HCT116 (cell line): ENCODE data around the gene ARMH3. TPM values are rescaled to one million over a fixed set of nuclear protein-coding genes. Genes with fewer than 3 reads are reported as not detected.

Experiments
- ATAC-seq: fragments of 200-7000 bp; cut with Tn5 transposase; 2 replicates; pipeline ENCODE4 v1.9.1; 2020; ENCODE audit warnings: mild to moderate bottlenecking, moderate library complexity
- BruUV-seq: library from RNA; stranded (reverse); fragments of 400-500 nt; replicated peaks from 2 replicates; lab custom pipeline; 2021; lab: Mats Ljungman, UMichigan
- CTCF ChIA-PET: fragments of 300-600 bp; sonication (Branson Sonifier 250); formaldehyde crosslinking; loops from one replicate; lab custom pipeline; 2021; ENCODE audit warnings: antibody characterized with exemption; lab: Charles Lee
- POLR2A ChIA-PET: fragments of 300-600, 350-600 bp; sonication (Branson Sonifier 250); formaldehyde crosslinking; loops from one replicate; lab custom pipeline; 2021; ENCODE audit warnings: antibody characterized with exemption; lab: Charles Lee
- RAD21 ChIA-PET, 2 experiments: fragments of 300-600 bp; sonication (Branson Sonifier 250); formaldehyde crosslinking; loops; one replicate each; lab custom pipeline; 2023; ENCODE audit warnings: low total read pairs in 2 of 2; ENCODE audit not compliant: uncharacterized antibody in 2 of 2, unreplicated experiment in 2 of 2, low non-redundant PET in 1 of 2; lab: Charles Lee
- DNase-seq: peaks from one replicate; pipeline ENCODE4 v3.0.0-alpha.2; 2010; ENCODE audit warnings: low read depth, low spot score
- H2AFZ ChIP-seq: fragments of 200-600 bp; shearing (Covaris generic), sonication (generic); 2 replicates; pipeline ENCODE4 v1.6.1; 2017; ENCODE audit warnings: low read depth, mixed run types, mixed read lengths, antibody characterized with exemption, low read length; ENCODE audit not compliant: poor library complexity, severe bottlenecking
- H3K27ac ChIP-seq: 2 replicates; pipeline ENCODE4 v1.5.1; 2012; ENCODE audit warnings: low read depth, low read length
- H3K27me3 ChIP-seq: fragments of 200-600 bp; sonication (generic); 2 replicates; pipeline ENCODE4 v1.6.1; 2016; ENCODE audit warnings: mixed run types, low read length, mixed read lengths; ENCODE audit not compliant: insufficient read depth
- H3K36me3 ChIP-seq, 2 experiments: fragments of 200-500 bp in 1 of 2; fragments of 200-600 bp in 1 of 2; sonication (Bioruptor generic) in 1 of 2; sonication (generic) in 1 of 2; 2 replicates each; pipeline versions ENCODE4 v1.5.1 to v1.6.1; 2014 to 2016; ENCODE audit warnings: low read length in 2 of 2, inconsistent platforms in 1 of 2, mixed read lengths in 1 of 2, mixed run types in 1 of 2; ENCODE audit not compliant: insufficient read depth in 2 of 2, control insufficient read depth in 1 of 2
- H3K4me1 ChIP-seq, 2 experiments: fragments of 200-600 bp in 1 of 2; sonication (generic) in 1 of 2; 2 replicates each; pipeline versions ENCODE4 v1.5.1 to v1.6.1; 2012 to 2017; ENCODE audit warnings: low read length in 2 of 2, inconsistent platforms in 1 of 2, mild to moderate bottlenecking in 1 of 2, mixed read lengths in 1 of 2, mixed run types in 1 of 2, moderate library complexity in 1 of 2; ENCODE audit not compliant: insufficient read depth in 2 of 2, control insufficient read depth in 1 of 2
- H3K4me2 ChIP-seq: fragments of 200-600 bp; sonication (generic); 2 replicates; pipeline ENCODE4 v1.6.1; 2017; ENCODE audit warnings: mixed run types, low read length, mixed read lengths
- H3K4me3 ChIP-seq, 2 experiments: fragments of 200-600 bp in 1 of 2; sonication (generic) in 1 of 2; replicated peaks in 1 of 2; 2 replicates each; pipeline ENCODE4 v1.5.1; 2011 to 2016; ENCODE audit warnings: low read length in 2 of 2, control low read depth in 1 of 2, low read depth in 1 of 2, mild to moderate bottlenecking in 1 of 2, mixed read lengths in 1 of 2, mixed run types in 1 of 2
- H3K79me2 ChIP-seq: fragments of 200-600 bp; sonication (generic); 2 replicates; pipeline ENCODE4 v1.6.1; 2017; ENCODE audit warnings: mild to moderate bottlenecking, mixed run types, low read length, moderate library complexity, mixed read lengths; ENCODE audit not compliant: insufficient read depth
- H3K9ac ChIP-seq: fragments of 200-600 bp; sonication (generic); 2 replicates; pipeline ENCODE4 v1.6.1; 2016; ENCODE audit warnings: low read length, mixed read lengths
- H3K9me2 ChIP-seq: fragments of 200-600 bp; sonication (generic), shearing (Covaris generic); 2 replicates; pipeline ENCODE4 v1.6.1; 2017; ENCODE audit warnings: mixed run types, mild to moderate bottlenecking, moderate library complexity; ENCODE audit not compliant: insufficient read depth
- H3K9me3 ChIP-seq, 2 experiments: fragments of 200-500 bp in 1 of 2; fragments of 200-600 bp in 1 of 2; sonication (Bioruptor generic) in 1 of 2; sonication (generic) in 1 of 2; 2 replicates each; pipeline ENCODE4 v1.6.1; 2014 to 2017; ENCODE audit warnings: low read length in 2 of 2, mixed read lengths in 2 of 2, inconsistent platforms in 1 of 2, low read depth in 1 of 2, mild to moderate bottlenecking in 1 of 2, mixed run types in 1 of 2, moderate library complexity in 1 of 2; ENCODE audit not compliant: control insufficient read depth in 1 of 2, insufficient read depth in 1 of 2
- H4K20me1 ChIP-seq: fragments of 200-600 bp; sonication (generic), shearing (Covaris generic); 2 replicates; pipeline ENCODE4 v1.6.1; 2017; ENCODE audit warnings: mixed run types, mild to moderate bottlenecking, moderate library complexity; ENCODE audit not compliant: insufficient read depth
- CBX3 ChIP-seq: IDR thresholded peaks from 2 replicates; pipeline ENCODE4 v1.6.1; 2012; ENCODE audit warnings: low read depth
- CEBPB ChIP-seq: IDR thresholded peaks from 2 replicates; pipeline ENCODE4 v1.6.1; 2012; ENCODE audit warnings: low read depth
- EGR1 ChIP-seq: IDR thresholded peaks from 2 replicates; pipeline ENCODE4 v1.6.1; 2012; ENCODE audit warnings: low read depth
- ELF1 ChIP-seq: IDR thresholded peaks from 2 replicates; pipeline ENCODE4 v1.6.1; 2012; ENCODE audit warnings: low read depth, borderline replicate concordance
- EZH2phosphoT487 ChIP-seq: fragments of 200-600 bp; IDR thresholded peaks from 2 replicates; pipeline ENCODE4 v1.6.1; 2018; ENCODE audit warnings: antibody characterized with exemption, borderline replicate concordance
- JUND ChIP-seq: IDR thresholded peaks from 2 replicates; pipeline ENCODE4 v1.6.1; 2012
- POLR2A ChIP-seq: IDR thresholded peaks from 2 replicates; pipeline ENCODE4 v1.7.0; 2011; ENCODE audit warnings: borderline replicate concordance; ENCODE audit not compliant: insufficient read depth, insufficient read length; ENCODE audit errors: extremely low read depth
- POLR2AphosphoS5 ChIP-seq: IDR thresholded peaks from 2 replicates; pipeline ENCODE4 v1.6.1; 2011; ENCODE audit warnings: mild to moderate bottlenecking, low read depth, low read length, moderate library complexity
- RAD21 ChIP-seq: IDR thresholded peaks from 2 replicates; pipeline ENCODE4 v1.6.1; 2012; ENCODE audit warnings: low read depth, mild to moderate bottlenecking
- REST ChIP-seq: IDR thresholded peaks from 2 replicates; pipeline ENCODE4 v1.6.1; 2012; ENCODE audit warnings: low read depth
- SP1 ChIP-seq: IDR thresholded peaks from 2 replicates; pipeline ENCODE4 v1.6.1; 2012; ENCODE audit warnings: low read depth
- SRF ChIP-seq: IDR thresholded peaks from 2 replicates; pipeline ENCODE4 v1.6.1; 2012; ENCODE audit warnings: low read depth
- TCF7L2 ChIP-seq: IDR thresholded peaks from 2 replicates; pipeline ENCODE4 v1.7.0; 2011; ENCODE audit warnings: borderline replicate concordance, inconsistent platforms; ENCODE audit not compliant: insufficient read depth, insufficient read length; ENCODE audit errors: extremely low read depth
- ZFX ChIP-seq: fragments of 450-650 bp; IDR thresholded peaks from 2 replicates; pipeline ENCODE4 v1.6.1; 2017
- intact Hi-C: fragments of 100-400 bp; cut with micrococcal nuclease; formaldehyde crosslinking; loops from 2 replicates; pipeline ENCODE4 v1.10.0; 2022
- total RNA-seq: library from RNA; stranded (reverse); gene quantifications from one replicate; pipeline ENCODE4 v1.2.1, GENCODE V29; 2021; ENCODE audit not compliant: unreplicated experiment
- TF ChIP-seq, protein P1 (sequence below): IDR thresholded peaks from 2 replicates; pipeline ENCODE4 v1.6.1; 2012

ARMH3 gene
- total RNA-seq, 1 experiment from 2014 or later, result 30.4 TPM

DNA sequence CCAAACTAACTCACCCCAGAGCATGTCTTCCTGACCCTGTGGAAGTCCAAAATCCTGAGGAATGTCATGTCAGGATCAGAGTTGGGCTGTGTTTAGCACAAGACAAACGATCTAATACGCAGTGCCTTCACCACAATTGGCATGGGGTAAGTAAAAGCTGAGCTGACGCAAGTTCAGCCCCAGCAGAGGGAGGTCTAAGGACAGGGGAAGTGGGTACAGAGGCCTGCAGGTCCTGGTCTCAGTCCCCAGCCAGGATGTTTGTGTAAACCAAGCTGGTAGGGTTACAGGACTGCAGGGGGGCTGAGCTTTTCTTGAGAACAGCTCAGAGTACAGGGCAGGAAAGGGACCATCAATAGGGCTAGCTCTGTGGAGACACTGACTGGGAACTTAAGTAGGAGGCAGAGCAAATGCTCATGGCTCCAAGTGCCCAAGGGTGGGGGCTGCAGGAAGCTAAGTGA is 207.1 kb downstream of the ARMH3 start:
- Histone ChIP-seq H3K4me3 (no peak overlapping the region), H3K9me3 (no peaks in the 10 kb centered on the region), H3K9ac (no peak overlapping the region), H2AFZ (no peak overlapping the region), H3K4me1 (peaks cover 0 to 7% of the 10 kb centered on the region in 2 experiments; a peak in 1 of 4 replicates), H3K27me3 (no peaks in the 10 kb centered on the region), H3K27ac (no peak overlapping the region), H3K36me3 (no peaks in the 10 kb centered on the region; a peak in 1 of 4 replicates), H3K4me2 (no peak overlapping the region), H3K9me2 (no peaks in the 10 kb centered on the region), H4K20me1 (no peaks in the 10 kb centered on the region), H3K79me2 (no peaks in the 10 kb centered on the region)
- TF ChIP-seq EZH2phosphoT487 (no peak), ZFX (no peak), POLR2AphosphoS5 (no peak), SRF (no peak), REST (no peak), ELF1 (no peak), CBX3 (no peak), JUND (no peak), SP1 (no peak), CEBPB (no peak), POLR2A (no peak), EGR1 (no peak), TCF7L2 (no peak), RAD21 (no peak)
- TF ChIP-seq, protein P1, sequence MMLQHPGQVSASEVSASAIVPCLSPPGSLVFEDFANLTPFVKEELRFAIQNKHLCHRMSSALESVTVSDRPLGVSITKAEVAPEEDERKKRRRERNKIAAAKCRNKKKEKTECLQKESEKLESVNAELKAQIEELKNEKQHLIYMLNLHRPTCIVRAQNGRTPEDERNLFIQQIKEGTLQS, result no peak
- CTCF ChIA-PET, result interaction anchor here (1.0 to 6.3 kb wide), 3 partner anchors 8 to 161 kb away, joined by 4 to 41 read pairs (median 9); no protein-coding TSS in a partner anchor
- BruUV-seq, result no TSS peak
- DNase-seq, result no peak
- ATAC-seq, result no peak
- RAD21 ChIA-PET, result no interaction called here
- intact Hi-C loops, result no loop called here
- POLR2A ChIA-PET, result no interaction called here
